ENCODE results near the gene VPS8.

The VPS8 gene

GRCh38 chr3:184796954-184797353 lies 15.0 kb upstream of the VPS8 start:
- DNase-seq (ENCODE audit: low spot score) = no peak
- TF ChIP-seq CTCF (IDR thresholded peaks at IDR 0.05; ENCODE audit: extremely low read depth, missing control alignments) = no peak

GRCh38 chr3:184798120-184798519 lies 13.8 kb upstream of the VPS8 start:
- no peak for DNase-seq (ENCODE audit: low spot score)
- no peak for TF ChIP-seq CTCF (IDR thresholded peaks at IDR 0.05; ENCODE audit: extremely low read depth, missing control alignments)

GRCh38 chr3:184800349-184800930 lies 11.5 kb upstream of the VPS8 start:
- no peak for DNase-seq (ENCODE audit: low spot score)
- TF ChIP-seq CTCF (IDR thresholded peaks at IDR 0.05; ENCODE audit: extremely low read depth, missing control alignments) = no peak

- no peak for DNase-seq (ENCODE audit: low spot score)
- TF ChIP-seq CTCF (IDR thresholded peaks at IDR 0.05; ENCODE audit: extremely low read depth, missing control alignments) = no peak
These were observed 10.7 kb upstream of the VPS8 start for GRCh38 chr3:184801241-184801785.

- TF ChIP-seq CTCF (IDR thresholded peaks at IDR 0.05; ENCODE audit: extremely low read depth, missing control alignments) = no peak
- DNase-seq (ENCODE audit: low spot score) = no peak
These were observed 9.8 kb upstream of the VPS8 start for GRCh38 chr3:184802150-184802549.

GRCh38 chr3:184804801-184805200 lies 7.2 kb upstream of the VPS8 start:
- DNase-seq (ENCODE audit: low spot score) = no peak
- TF ChIP-seq CTCF (IDR thresholded peaks at IDR 0.05; ENCODE audit: extremely low read depth, missing control alignments) = no peak

GRCh38 chr3:184805351-184806038 lies 6.5 kb upstream of the VPS8 start:
- TF ChIP-seq CTCF (IDR thresholded peaks at IDR 0.05; ENCODE audit: extremely low read depth, missing control alignments) = no peak
- DNase-seq (ENCODE audit: low spot score) = no peak
